ENCODE results near the gene E2F2. TPM values are rescaled to one million over a fixed set of nuclear protein-coding genes. Genes with fewer than 3 reads are reported as not detected.

Gene E2F2
- total RNA-seq, 1 experiment from 2014 or later = 16.3 TPM

- no peak for TF ChIP-seq CTCF (IDR thresholded peaks at IDR 0.05 in 2 of 3, conservative IDR thresholded peaks at IDR 0.05 in 1 of 3; ENCODE audit: borderline replicate concordance in 1 of 3, insufficient read depth in 1 of 3, low read depth in 2 of 3, low read length in 2 of 3)
- no peak for TF ChIP-seq TCF7L2 (IDR thresholded peaks at IDR 0.05; ENCODE audit: borderline replicate concordance, extremely low read depth, insufficient read depth, insufficient read length)
- TF ChIP-seq SIN3A (IDR thresholded peaks at IDR 0.05; ENCODE audit: low read depth) = no peak
- TF ChIP-seq RAD21 (IDR thresholded peaks at IDR 0.05; ENCODE audit: low read depth) = no peak
- no peak for TF ChIP-seq FOSL1 (IDR thresholded peaks at IDR 0.05; ENCODE audit: low read depth)
- TF ChIP-seq CEBPB (IDR thresholded peaks at IDR 0.05; ENCODE audit: low read depth) = no peak
- TF ChIP-seq SRF (IDR thresholded peaks at IDR 0.05; ENCODE audit: low read depth) = no peak
- TF ChIP-seq, protein P1, sequence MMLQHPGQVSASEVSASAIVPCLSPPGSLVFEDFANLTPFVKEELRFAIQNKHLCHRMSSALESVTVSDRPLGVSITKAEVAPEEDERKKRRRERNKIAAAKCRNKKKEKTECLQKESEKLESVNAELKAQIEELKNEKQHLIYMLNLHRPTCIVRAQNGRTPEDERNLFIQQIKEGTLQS (IDR thresholded peaks at IDR 0.05) = no peak
- TF ChIP-seq EZH2 (IDR thresholded peaks at IDR 0.05) = no peak
Measured at GRCh38 chr1:23514111-23514679, 16.8 kb downstream of the E2F2 start (continued).

DNA sequence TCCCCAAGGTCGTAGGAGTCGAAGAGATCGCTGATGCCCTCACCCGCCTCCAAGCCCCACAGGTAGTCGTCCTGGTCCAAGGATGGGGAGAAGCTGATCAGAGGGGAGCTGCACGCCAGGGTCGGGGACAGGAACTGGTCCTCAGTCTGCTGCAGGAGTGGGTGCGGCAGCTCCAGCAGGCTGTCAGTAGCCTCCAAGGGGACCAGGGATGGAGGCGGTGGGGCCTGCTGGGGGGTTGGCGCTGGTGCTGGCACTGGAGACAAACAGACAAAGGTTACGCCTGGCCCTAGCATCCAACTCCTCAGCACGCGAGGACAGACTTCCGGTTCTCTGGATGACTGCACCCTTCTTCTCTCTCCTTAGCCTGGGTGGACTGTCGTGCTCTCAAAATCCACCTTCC is 21.1 kb downstream of the E2F2 start:
- no peak for DNase-seq (ENCODE audit: low read depth, low spot score)
- RAD21 ChIA-PET (ENCODE audit: low non-redundant PET in 1 of 2, low total read pairs in 2 of 2, uncharacterized antibody in 2 of 2, unreplicated experiment in 2 of 2) = no interaction called here
- H3K27me3 ChIP-seq (ENCODE audit: insufficient read depth, low read length) = no peaks in the 10 kb centered on the region
- H3K4me1 ChIP-seq (ENCODE audit: control insufficient read depth in 1 of 2, insufficient read depth in 2 of 2, low read length in 2 of 2) = no peaks in the 10 kb centered on the region
- POLR2A ChIA-PET = no interaction called here
- no peak for ATAC-seq
- intact Hi-C loops (cut with micrococcal nuclease) = no loop called here
- H3K9me2 ChIP-seq (ENCODE audit: insufficient read depth) = no peaks in the 10 kb centered on the region
- no peak for TF ChIP-seq CEBPB (IDR thresholded peaks at IDR 0.05; ENCODE audit: low read depth)
- no peak for TF ChIP-seq EGR1 (IDR thresholded peaks at IDR 0.05; ENCODE audit: low read depth)
- TF ChIP-seq EZH2 (IDR thresholded peaks at IDR 0.05) = no peak
- TF ChIP-seq YY1 (IDR thresholded peaks at IDR 0.05; ENCODE audit: extremely low read depth, insufficient replicate concordance, low read depth, low read length) = no peak
- TF ChIP-seq ZNF274 (IDR thresholded peaks at IDR 0.05; ENCODE audit: low read depth, low read length) = no peak
- TF ChIP-seq JUND (IDR thresholded peaks at IDR 0.05) = no peak
- no peak for TF ChIP-seq ELF1 (IDR thresholded peaks at IDR 0.05; ENCODE audit: borderline replicate concordance, low read depth)
- TF ChIP-seq TCF7L2 (IDR thresholded peaks at IDR 0.05; ENCODE audit: borderline replicate concordance, extremely low read depth, insufficient read depth, insufficient read length) = no peak
- TF ChIP-seq POLR2AphosphoS5 (IDR thresholded peaks at IDR 0.05; ENCODE audit: low read depth, low read length) = no peak
- TF ChIP-seq SRF (IDR thresholded peaks at IDR 0.05; ENCODE audit: low read depth) = no peak
- TF ChIP-seq, protein P1 (IDR thresholded peaks at IDR 0.05) = no peak
- TF ChIP-seq CBX3 (IDR thresholded peaks at IDR 0.05; ENCODE audit: low read depth) = no peak
- TF ChIP-seq SIN3A (IDR thresholded peaks at IDR 0.05; ENCODE audit: low read depth) = no peak
- TF ChIP-seq FOSL1 (IDR thresholded peaks at IDR 0.05; ENCODE audit: low read depth) = no peak
- TF ChIP-seq, protein P2, sequence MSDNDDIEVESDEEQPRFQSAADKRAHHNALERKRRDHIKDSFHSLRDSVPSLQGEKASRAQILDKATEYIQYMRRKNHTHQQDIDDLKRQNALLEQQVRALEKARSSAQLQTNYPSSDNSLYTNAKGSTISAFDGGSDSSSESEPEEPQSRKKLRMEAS (IDR thresholded peaks at IDR 0.05) = no peak
- no peak for TF ChIP-seq SP1 (IDR thresholded peaks at IDR 0.05; ENCODE audit: low read depth)
- TF ChIP-seq EZH2phosphoT487 (IDR thresholded peaks at IDR 0.05; ENCODE audit: borderline replicate concordance) = no peak
- H3K4me2 ChIP-seq (ENCODE audit: low read length) = no peak overlapping the region
- CTCF ChIA-PET = no interaction called here
- no peak overlapping the region for H2AFZ ChIP-seq (ENCODE audit: low read depth, low read length, poor library complexity, severe bottlenecking)
- H3K27ac ChIP-seq (ENCODE audit: low read depth, low read length) = no peak overlapping the region
- no peak overlapping the region for H3K4me3 ChIP-seq (replicated peaks in 1 of 2; ENCODE audit: low read depth in 1 of 2, low read length in 2 of 2)
- no peaks in the 10 kb centered on the region for H3K79me2 ChIP-seq (ENCODE audit: insufficient read depth, low read length)
- no peaks in the 10 kb centered on the region for H4K20me1 ChIP-seq (ENCODE audit: insufficient read depth)
- H3K9ac ChIP-seq (ENCODE audit: low read length) = no peak overlapping the region
- H3K9me3 ChIP-seq (ENCODE audit: control insufficient read depth in 1 of 2, insufficient read depth in 1 of 2, low read depth in 1 of 2, low read length in 2 of 2) = no peaks in the 10 kb centered on the region
- peaks cover 5 to 14% of the 10 kb centered on the region in 2 experiments; a peak in 3 of 4 replicates for H3K36me3 ChIP-seq (ENCODE audit: control insufficient read depth in 1 of 2, insufficient read depth in 2 of 2, low read length in 2 of 2)
- no TSS peak for BruUV-seq (replicated peaks)

Measured in HCT116 (cell line).